Progenitor cell of endocrine pancreas (in vitro differentiated cells): ENCODE measurements around the gene ZNF467. TPM values are rescaled to one million over a fixed set of nuclear protein-coding genes. Genes with fewer than 3 reads are reported as not detected.

Experiments
- DNase-seq: peaks from one replicate; pipeline ENCODE4 v3.0.0; 2021; ENCODE audit warnings: low spot score; ENCODE audit not compliant: unreplicated experiment
- H3K27ac Mint-ChIP-seq: 2 replicates; pipeline ENCODE4 v1.8.0; 2021; ENCODE audit warnings: mild to moderate bottlenecking, moderate library complexity, mixed read lengths
- H3K27me3 Mint-ChIP-seq: 2 replicates; pipeline ENCODE4 v1.8.0; 2021; ENCODE audit warnings: mixed read lengths
- H3K36me3 Mint-ChIP-seq: 2 replicates; pipeline ENCODE4 v1.8.0; 2022; ENCODE audit warnings: mixed read lengths; ENCODE audit not compliant: insufficient read depth
- H3K4me1 Mint-ChIP-seq: 2 replicates; pipeline ENCODE4 v1.8.0; 2021; ENCODE audit warnings: low read depth, mixed read lengths
- H3K4me3 Mint-ChIP-seq: 2 replicates; pipeline ENCODE4 v1.8.0; 2021; ENCODE audit warnings: low read depth, mild to moderate bottlenecking, moderate library complexity, mixed read lengths
- H3K9me3 Mint-ChIP-seq: 2 replicates; pipeline ENCODE4 v1.8.0; 2021; ENCODE audit warnings: low read depth, mixed read lengths
- CTCF ChIP-seq: fragments of 200-600 bp; sonication (generic); IDR thresholded peaks from one replicate; pipeline ENCODE4 v1.5.0; 2021; ENCODE audit warnings: antibody characterized with exemption, mild to moderate bottlenecking; ENCODE audit not compliant: unreplicated experiment
- total RNA-seq: library from RNA; stranded (reverse); gene quantifications from 2 replicates; pipeline ENCODE4 v1.2.1, GENCODE V29; 2021

The ZNF467 gene
- total RNA-seq, 1 donor from 2014 or later, result 16.1 TPM

GRCh38 chr7:149761307-149761706 lies 12.1 kb downstream of the ZNF467 start:
- peaks cover 69% of the 10 kb centered on the region for H3K27me3 Mint-ChIP-seq
- H3K36me3 Mint-ChIP-seq, result peaks cover 5% of the 10 kb centered on the region
- no peaks in the 10 kb centered on the region for H3K9me3 Mint-ChIP-seq

GRCh38 chr7:149760538-149760937 lies 12.8 kb downstream of the ZNF467 start:
- H3K4me1 Mint-ChIP-seq, result peaks cover 4% of the 10 kb centered on the region
- TF ChIP-seq CTCF, result no peak
- peaks cover under 1% of the 10 kb centered on the region for H3K36me3 Mint-ChIP-seq
- H3K9me3 Mint-ChIP-seq, result no peaks in the 10 kb centered on the region
- no peak for DNase-seq
- no peak overlapping the region for H3K27ac Mint-ChIP-seq
- peaks cover 66% of the 10 kb centered on the region for H3K27me3 Mint-ChIP-seq
- H3K4me3 Mint-ChIP-seq, result no peak overlapping the region

More at GRCh38 chr7:149761307-149761706, 12.1 kb downstream of the ZNF467 start:
- Mint-ChIP-seq H3K4me3 (no peak overlapping the region), H3K4me1 (peaks cover 9% of the 10 kb centered on the region), H3K27ac (no peak overlapping the region)
- DNase-seq, result no peak
- TF ChIP-seq CTCF, result no peak

- H3K9me3 Mint-ChIP-seq, result no peaks in the 10 kb centered on the region
- H3K27me3 Mint-ChIP-seq, result peaks cover 57% of the 10 kb centered on the region
- H3K4me1 Mint-ChIP-seq, result no peaks in the 10 kb centered on the region
- DNase-seq, result no peak
- H3K4me3 Mint-ChIP-seq, result no peak overlapping the region
- TF ChIP-seq CTCF, result no peak
- H3K36me3 Mint-ChIP-seq, result no peaks in the 10 kb centered on the region
- H3K27ac Mint-ChIP-seq, result no peak overlapping the region
Measured at GRCh38 chr7:149759093-149759860, 14.1 kb downstream of the ZNF467 start.

GRCh38 chr7:149753375-149754233 lies 19.8 kb downstream of the ZNF467 start:
- no peaks in the 10 kb centered on the region for H3K36me3 Mint-ChIP-seq
- DNase-seq, result peak; percentile 56

More at GRCh38 chr7:149753375-149754233, 19.8 kb downstream of the ZNF467 start:
- H3K9me3 Mint-ChIP-seq, result peaks cover 4% of the 10 kb centered on the region
- no peak overlapping the region for H3K4me3 Mint-ChIP-seq
- peak; percentile 76 for TF ChIP-seq CTCF
- H3K4me1 Mint-ChIP-seq, result peaks cover 2% of the 10 kb centered on the region
- H3K27me3 Mint-ChIP-seq, result peaks cover 21% of the 10 kb centered on the region
- H3K27ac Mint-ChIP-seq, result no peak overlapping the region
